Measurements from ENCODE around the gene ANKRD44. TPM values are rescaled to one million over a fixed set of nuclear protein-coding genes. Genes with fewer than 3 reads are reported as not detected.

Gene ANKRD44
- total and polyA plus RNA-seq, 2 experiments from 2014 or later: 2.9 to 4.9 TPM

- Histone ChIP-seq H3K9me3 (ENCODE audit: low read depth) (no peaks in the 10 kb centered on the region), H3K4me1 (ENCODE audit: insufficient read depth) (0 out of 2 replicates have a peak, but pooled peaks cover 7% of the 10 kb centered on the region), H3K79me2 (ENCODE audit: insufficient read depth) (no peaks in the 10 kb centered on the region), H3K36me3 (ENCODE audit: low read depth) (no peaks in the 10 kb centered on the region), H3K4me2 (ENCODE audit: unreplicated experiment) (no peak overlapping the region), H3K9ac (no peak overlapping the region), H2AFZ (no peak overlapping the region), H3K9me2 (ENCODE audit: insufficient read depth) (no peaks in the 10 kb centered on the region), H3K27me3 (replicated peaks; ENCODE audit: insufficient read depth) (no peaks in the 10 kb centered on the region), H3F3A (ENCODE audit: insufficient read depth) (no peaks in the 10 kb centered on the region), H3K27ac (no peak overlapping the region), H3K4me3 (no peak overlapping the region), H4K20me1 (ENCODE audit: insufficient read depth) (no peaks in the 10 kb centered on the region)
- 74 to 79% methylated on average over 4 of the region's 4 CpGs for WGBS, 2 experiments (ENCODE audit: low coverage in 1 of 2, low lambda C conversion rate in 2 of 2, missing lambda C conversion rate in 2 of 2)
- in situ Hi-C loops (cut with MboI): no loop called here
- no peak for TF ChIP-seq EZH2 (IDR thresholded peaks at IDR 0.05; ENCODE audit: insufficient read depth, poor library complexity, severe bottlenecking)
- TF ChIP-seq EZH2phosphoT487 (IDR thresholded peaks at IDR 0.05; ENCODE audit: insufficient read depth, low read depth): no peak
- no peak for DNase-seq
These were observed 45.5 kb downstream of the ANKRD44 start for GRCh38 chr2:197265036-197265435.

- TF ChIP-seq EZH2phosphoT487 (IDR thresholded peaks at IDR 0.05; ENCODE audit: insufficient read depth, low read depth) (no peak), EZH2 (IDR thresholded peaks at IDR 0.05; ENCODE audit: insufficient read depth, poor library complexity, severe bottlenecking) (no peak)
- Histone ChIP-seq H3K9me3 (ENCODE audit: low read depth) (no peaks in the 10 kb centered on the region), H3K27ac (no peak overlapping the region), H3K4me2 (ENCODE audit: unreplicated experiment) (no peak overlapping the region), H3K36me3 (ENCODE audit: low read depth) (no peaks in the 10 kb centered on the region), H3K4me1 (ENCODE audit: insufficient read depth) (0 out of 2 replicates have a peak, but pooled peaks cover 7% of the 10 kb centered on the region), H3K9me2 (ENCODE audit: insufficient read depth) (no peaks in the 10 kb centered on the region), H4K20me1 (ENCODE audit: insufficient read depth) (no peaks in the 10 kb centered on the region), H3F3A (ENCODE audit: insufficient read depth) (no peaks in the 10 kb centered on the region), H3K4me3 (no peak overlapping the region), H3K79me2 (ENCODE audit: insufficient read depth) (no peaks in the 10 kb centered on the region), H3K27me3 (replicated peaks; ENCODE audit: insufficient read depth) (no peaks in the 10 kb centered on the region), H3K9ac (no peak overlapping the region), H2AFZ (no peak overlapping the region)
- in situ Hi-C loops (cut with MboI): no loop called here
- WGBS, 2 experiments (ENCODE audit: low coverage in 1 of 2, low lambda C conversion rate in 2 of 2, missing lambda C conversion rate in 2 of 2): 81 to 82% methylated on average over 5 of the region's 5 CpGs
- no peak for DNase-seq
These were observed 46.2 kb downstream of the ANKRD44 start for GRCh38 chr2:197264332-197264731.

DNA sequence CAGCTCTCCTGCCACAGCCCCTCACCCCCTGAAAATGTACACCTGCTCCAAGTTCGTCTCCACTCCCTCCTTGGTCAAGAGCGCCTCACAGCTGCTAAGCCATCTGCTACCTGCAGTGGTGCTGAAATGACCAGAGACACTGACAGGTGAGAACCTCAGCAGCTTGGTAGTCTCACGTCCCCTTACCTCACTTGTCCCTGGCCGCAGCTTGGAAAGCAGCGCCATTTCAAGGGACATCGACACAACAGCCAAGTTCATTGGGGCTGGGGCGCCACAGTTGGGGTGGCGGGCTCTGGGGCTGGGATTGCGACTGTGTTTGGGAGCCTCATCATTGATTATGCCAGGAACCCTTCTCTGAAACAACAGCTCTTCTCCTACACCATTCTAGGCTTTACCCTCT, 47.5 kb downstream of the ANKRD44 start:
- 96 to 97% methylated on average over 9 of the region's 9 CpGs for WGBS, 2 experiments (ENCODE audit: low coverage in 1 of 2, low lambda C conversion rate in 2 of 2, missing lambda C conversion rate in 2 of 2)
- no peaks in the 10 kb centered on the region for H4K20me1 ChIP-seq (ENCODE audit: insufficient read depth)
- no peaks in the 10 kb centered on the region for H3K9me3 ChIP-seq (ENCODE audit: low read depth)
- no peaks in the 10 kb centered on the region for H3K36me3 ChIP-seq (ENCODE audit: low read depth)
- H3K4me1 ChIP-seq (ENCODE audit: insufficient read depth): 0 out of 2 replicates have a peak, but pooled peaks cover 12% of the 10 kb centered on the region
- H3K9me2 ChIP-seq (ENCODE audit: insufficient read depth): no peaks in the 10 kb centered on the region
- 0 out of 2 replicates have a peak, but pooled peaks cover 4% of the 10 kb centered on the region for H3F3A ChIP-seq (ENCODE audit: insufficient read depth)
- no peaks in the 10 kb centered on the region for H3K27me3 ChIP-seq (replicated peaks; ENCODE audit: insufficient read depth)
- H3K79me2 ChIP-seq (ENCODE audit: insufficient read depth): no peaks in the 10 kb centered on the region
- no peak overlapping the region for H3K9ac ChIP-seq
- H3K27ac ChIP-seq: no peak overlapping the region
- H3K4me2 ChIP-seq (ENCODE audit: unreplicated experiment): no peak overlapping the region
- TF ChIP-seq EZH2 (IDR thresholded peaks at IDR 0.05; ENCODE audit: insufficient read depth, poor library complexity, severe bottlenecking) (no peak), EZH2phosphoT487 (IDR thresholded peaks at IDR 0.05; ENCODE audit: insufficient read depth, low read depth) (no peak)
- DNase-seq: no peak
- no peak overlapping the region for H2AFZ ChIP-seq
- in situ Hi-C loops (cut with MboI): no loop called here
- H3K4me3 ChIP-seq: no peak overlapping the region

DNA sequence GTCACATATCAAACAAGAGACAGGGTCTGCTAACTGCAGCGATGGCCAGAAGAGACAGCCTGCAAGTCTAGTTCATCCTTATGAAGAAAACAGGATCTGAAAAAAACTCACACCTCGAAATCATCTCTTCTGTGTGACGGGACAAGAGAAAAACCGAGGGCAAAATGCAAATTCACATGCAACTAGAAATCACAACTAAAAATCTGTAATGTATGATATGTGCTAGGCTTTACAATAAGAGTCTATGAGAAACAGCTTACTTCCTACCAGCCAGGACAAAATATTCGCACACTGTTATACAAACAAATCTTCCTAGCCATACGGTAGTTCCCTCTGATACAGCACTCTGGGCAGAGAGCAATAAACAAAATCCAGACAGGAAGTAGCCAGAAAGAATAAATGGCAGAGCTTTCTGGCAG, 48.8 kb downstream of the ANKRD44 start:
- no peaks in the 10 kb centered on the region for H3K36me3 ChIP-seq (ENCODE audit: low read depth)
- DNase-seq: no peak
- no peaks in the 10 kb centered on the region for H4K20me1 ChIP-seq (ENCODE audit: insufficient read depth)
- H3K4me2 ChIP-seq (ENCODE audit: unreplicated experiment): peak overlapping the region; percentile 34
- no peak overlapping the region for H3K4me3 ChIP-seq
- in situ Hi-C loops (cut with MboI): no loop called here
- H2AFZ ChIP-seq: peak overlapping the region; percentile 65
- H3K4me1 ChIP-seq (ENCODE audit: insufficient read depth): 0 out of 2 replicates have a peak, but pooled peaks cover 12% of the 10 kb centered on the region
- no peak overlapping the region for H3K27ac ChIP-seq
- no peaks in the 10 kb centered on the region for H3K27me3 ChIP-seq (replicated peaks; ENCODE audit: insufficient read depth)
- H3K9me3 ChIP-seq (ENCODE audit: low read depth): no peaks in the 10 kb centered on the region
- no peaks in the 10 kb centered on the region for H3K79me2 ChIP-seq (ENCODE audit: insufficient read depth)
- WGBS, 2 experiments (ENCODE audit: low coverage in 1 of 2, low lambda C conversion rate in 2 of 2, missing lambda C conversion rate in 2 of 2): 28 to 36% methylated on average over 6 of the region's 6 CpGs
- H3K9ac ChIP-seq: peak overlapping the region; percentile 34; the same call in 1 of the 2 replicates
- no peaks in the 10 kb centered on the region for H3K9me2 ChIP-seq (ENCODE audit: insufficient read depth)
- TF ChIP-seq EZH2 (IDR thresholded peaks at IDR 0.05; ENCODE audit: insufficient read depth, poor library complexity, severe bottlenecking) (no peak), EZH2phosphoT487 (IDR thresholded peaks at IDR 0.05; ENCODE audit: insufficient read depth, low read depth) (no peak)
- H3F3A ChIP-seq (ENCODE audit: insufficient read depth): 0 out of 2 replicates have a peak, but pooled peaks cover 4% of the 10 kb centered on the region
